ENCODE results near the gene OLA1.

Gene OLA1

GRCh38 chr2:174227748-174228147 is 20.6 kb downstream of the OLA1 start:
- H3F3A ChIP-seq (ENCODE audit: control insufficient read depth, insufficient read depth): no peaks in the 10 kb centered on the region
- H3K36me3 ChIP-seq (ENCODE audit: control insufficient read depth, low read length): peaks cover 71% of the 10 kb centered on the region
- peaks cover 57% of the 10 kb centered on the region for H3K79me2 ChIP-seq (ENCODE audit: control insufficient read depth, low read length)
- no peaks in the 10 kb centered on the region for H3K9me2 ChIP-seq (replicated peaks; ENCODE audit: control insufficient read depth, low read length)
- no peak overlapping the region for H3K4me3 ChIP-seq (ENCODE audit: low read length)
- H3K27ac ChIP-seq (ENCODE audit: low read depth, low read length): no peak overlapping the region
- TF ChIP-seq, protein P1, sequence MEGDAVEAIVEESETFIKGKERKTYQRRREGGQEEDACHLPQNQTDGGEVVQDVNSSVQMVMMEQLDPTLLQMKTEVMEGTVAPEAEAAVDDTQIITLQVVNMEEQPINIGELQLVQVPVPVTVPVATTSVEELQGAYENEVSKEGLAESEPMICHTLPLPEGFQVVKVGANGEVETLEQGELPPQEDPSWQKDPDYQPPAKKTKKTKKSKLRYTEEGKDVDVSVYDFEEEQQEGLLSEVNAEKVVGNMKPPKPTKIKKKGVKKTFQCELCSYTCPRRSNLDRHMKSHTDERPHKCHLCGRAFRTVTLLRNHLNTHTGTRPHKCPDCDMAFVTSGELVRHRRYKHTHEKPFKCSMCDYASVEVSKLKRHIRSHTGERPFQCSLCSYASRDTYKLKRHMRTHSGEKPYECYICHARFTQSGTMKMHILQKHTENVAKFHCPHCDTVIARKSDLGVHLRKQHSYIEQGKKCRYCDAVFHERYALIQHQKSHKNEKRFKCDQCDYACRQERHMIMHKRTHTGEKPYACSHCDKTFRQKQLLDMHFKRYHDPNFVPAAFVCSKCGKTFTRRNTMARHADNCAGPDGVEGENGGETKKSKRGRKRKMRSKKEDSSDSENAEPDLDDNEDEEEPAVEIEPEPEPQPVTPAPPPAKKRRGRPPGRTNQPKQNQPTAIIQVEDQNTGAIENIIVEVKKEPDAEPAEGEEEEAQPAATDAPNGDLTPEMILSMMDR (IDR thresholded peaks at IDR 0.05; ENCODE audit: low read depth, low read length, poor library complexity, severe bottlenecking): no peak
- no peak for TF ChIP-seq EZH2phosphoT487 (IDR thresholded peaks at IDR 0.05; ENCODE audit: borderline replicate concordance, low read length)
- H3K4me1 ChIP-seq (ENCODE audit: control insufficient read depth, low read length): peaks cover 8% of the 10 kb centered on the region
- no peak overlapping the region for H3K4me2 ChIP-seq (ENCODE audit: low read length)
- no peaks in the 10 kb centered on the region for H3K9me3 ChIP-seq (ENCODE audit: control insufficient read depth, insufficient read depth, low read length)
- H4K20me1 ChIP-seq (ENCODE audit: control insufficient read depth, insufficient read depth, low read depth, low read length): no peaks in the 10 kb centered on the region
- H3K27me3 ChIP-seq (ENCODE audit: control insufficient read depth, low read length): no peaks in the 10 kb centered on the region

GRCh38 chr2:174224665-174225288 is 23.6 kb downstream of the OLA1 start:
- Histone ChIP-seq H3K4me1 (ENCODE audit: control insufficient read depth, low read length) (no peaks in the 10 kb centered on the region), H3K4me2 (ENCODE audit: low read length) (no peak overlapping the region), H3K9me3 (ENCODE audit: control insufficient read depth, insufficient read depth, low read length) (no peaks in the 10 kb centered on the region), H3K36me3 (ENCODE audit: control insufficient read depth, low read length) (peaks cover 84% of the 10 kb centered on the region), H3K79me2 (ENCODE audit: control insufficient read depth, low read length) (peaks cover 52% of the 10 kb centered on the region), H3F3A (ENCODE audit: control insufficient read depth, insufficient read depth) (0 out of 2 replicates have a peak, but pooled peaks cover 2% of the 10 kb centered on the region), H3K4me3 (ENCODE audit: low read length) (no peak overlapping the region), H3K9me2 (replicated peaks; ENCODE audit: control insufficient read depth, low read length) (no peaks in the 10 kb centered on the region), H3K27ac (ENCODE audit: low read depth, low read length) (no peak overlapping the region), H3K27me3 (ENCODE audit: control insufficient read depth, low read length) (no peaks in the 10 kb centered on the region), H4K20me1 (ENCODE audit: control insufficient read depth, insufficient read depth, low read depth, low read length) (peaks cover 3% of the 10 kb centered on the region; the same call in 1 of the 2 replicates)
- TF ChIP-seq EZH2phosphoT487 (IDR thresholded peaks at IDR 0.05; ENCODE audit: borderline replicate concordance, low read length): no peak
- TF ChIP-seq, protein P1 (IDR thresholded peaks at IDR 0.05; ENCODE audit: low read depth, low read length, poor library complexity, severe bottlenecking): no peak

DNA sequence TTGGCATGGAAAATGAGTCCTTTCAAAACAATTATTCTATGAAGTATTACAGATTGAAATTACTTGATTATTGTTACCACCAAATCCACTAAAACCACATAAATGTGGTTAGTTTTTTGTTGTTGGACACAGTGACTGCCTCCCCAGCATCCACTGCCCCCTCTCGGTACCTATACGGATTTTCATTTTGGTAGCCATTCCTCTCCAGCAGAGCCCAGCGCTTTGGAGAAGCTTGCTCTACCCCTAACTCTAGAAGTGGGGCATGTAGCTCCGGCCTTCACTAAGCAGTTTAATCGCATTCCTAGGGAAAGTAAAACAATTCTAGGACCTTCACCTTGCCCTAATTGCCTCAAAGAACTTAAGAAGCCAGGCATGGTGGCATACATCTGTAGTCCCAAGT is 24.2 kb downstream of the OLA1 start:
- peaks cover 77% of the 10 kb centered on the region for H3K36me3 ChIP-seq (ENCODE audit: control insufficient read depth, low read length)
- peaks cover 50% of the 10 kb centered on the region for H3K79me2 ChIP-seq (ENCODE audit: control insufficient read depth, low read length)

More for the DNA sequence above, 24.2 kb downstream of the OLA1 start:
- H3K27me3 ChIP-seq (ENCODE audit: control insufficient read depth, low read length): no peaks in the 10 kb centered on the region
- no peak overlapping the region for H3K4me2 ChIP-seq (ENCODE audit: low read length)
- peaks cover 3% of the 10 kb centered on the region; the same call in 1 of the 2 replicates for H4K20me1 ChIP-seq (ENCODE audit: control insufficient read depth, insufficient read depth, low read depth, low read length)
- H3K9me3 ChIP-seq (ENCODE audit: control insufficient read depth, insufficient read depth, low read length): no peaks in the 10 kb centered on the region
- no peak overlapping the region for H3K27ac ChIP-seq (ENCODE audit: low read depth, low read length)
- no peak overlapping the region for H3K4me3 ChIP-seq (ENCODE audit: low read length)
- no peaks in the 10 kb centered on the region for H3K4me1 ChIP-seq (ENCODE audit: control insufficient read depth, low read length)
- H3K9me2 ChIP-seq (replicated peaks; ENCODE audit: control insufficient read depth, low read length): no peaks in the 10 kb centered on the region
- TF ChIP-seq, protein P1 (IDR thresholded peaks at IDR 0.05; ENCODE audit: low read depth, low read length, poor library complexity, severe bottlenecking): no peak
- TF ChIP-seq EZH2phosphoT487 (IDR thresholded peaks at IDR 0.05; ENCODE audit: borderline replicate concordance, low read length): no peak
- H3F3A ChIP-seq (ENCODE audit: control insufficient read depth, insufficient read depth): 0 out of 2 replicates have a peak, but pooled peaks cover 2% of the 10 kb centered on the region
